OCI-LY7 (cell line): Measurements from ENCODE around the gene WNT5A. TPM values are rescaled to one million over a fixed set of nuclear protein-coding genes. Genes with fewer than 3 reads are reported as not detected.

ENCODE experiments used
- BruUV-seq: library from RNA; stranded (reverse); fragments of 400-500 nt; replicated peaks from 2 replicates; lab custom pipeline; 2021; lab: Mats Ljungman, UMichigan
- CTCF ChIA-PET: fragments of 300-600 bp; sonication (Branson Sonifier 250); formaldehyde crosslinking; loops from one replicate; lab custom pipeline; 2022; ENCODE audit warnings: antibody characterized with exemption; ENCODE audit not compliant: unreplicated experiment; lab: Charles Lee
- POLR2A ChIA-PET: fragments of 300-600 bp; sonication (Branson Sonifier 250); formaldehyde crosslinking; loops from one replicate; lab custom pipeline; 2022; ENCODE audit warnings: antibody characterized with exemption; lab: Charles Lee
- DNase-seq: peaks from one replicate; pipeline ENCODE4 v3.0.0-alpha.2; 2015; ENCODE audit warnings: low spot score
- H2AFZ ChIP-seq: fragments of 200-600 bp; sonication (generic), shearing (Covaris generic); 2 replicates; pipeline ENCODE4 v1.6.1; 2014; ENCODE audit warnings: mild to moderate bottlenecking, antibody characterized with exemption, low read length, moderate library complexity
- H3K27ac ChIP-seq: fragments of 200-600 bp; sonication (generic); 2 replicates; pipeline ENCODE4 v1.5.1; 2014; ENCODE audit warnings: mixed run types, low read depth, mild to moderate bottlenecking, moderate library complexity, low read length, inconsistent platforms; ENCODE audit not compliant: poor library complexity, severe bottlenecking
- H3K36me3 ChIP-seq: fragments of 200-600 bp; sonication (generic); 2 replicates; pipeline ENCODE4 v1.6.1; 2014; ENCODE audit warnings: mild to moderate bottlenecking, antibody characterized with exemption, low read length, moderate library complexity, mixed read lengths; ENCODE audit not compliant: insufficient read depth
- H3K4me1 ChIP-seq: fragments of 200-600 bp; sonication (generic); 2 replicates; pipeline ENCODE4 v1.5.1; 2014; ENCODE audit warnings: mild to moderate bottlenecking, low read length; ENCODE audit not compliant: insufficient read depth, poor library complexity, severe bottlenecking
- H3K4me2 ChIP-seq: fragments of 200-600 bp; sonication (generic); 2 replicates; pipeline ENCODE4 v1.6.1; 2014; ENCODE audit warnings: mild to moderate bottlenecking, low read length
- H3K4me3 ChIP-seq: fragments of 200-600 bp; sonication (generic); 2 replicates; pipeline ENCODE4 v1.5.1; 2014; ENCODE audit warnings: mild to moderate bottlenecking, low read depth, low read length; ENCODE audit not compliant: poor library complexity, severe bottlenecking
- H3K79me2 ChIP-seq: fragments of 200-600 bp; sonication (generic); 2 replicates; pipeline ENCODE4 v1.6.1; 2016; ENCODE audit warnings: low read depth, mild to moderate bottlenecking, low read length, moderate library complexity, mixed read lengths; ENCODE audit not compliant: insufficient read depth
- H3K9me2 ChIP-seq: fragments of 200-600 bp; sonication (generic); 2 replicates; pipeline ENCODE4 v1.6.1; 2016; ENCODE audit warnings: mild to moderate bottlenecking, low read length, mixed read lengths; ENCODE audit not compliant: insufficient read depth
- H3K9me3 ChIP-seq: fragments of 200-600 bp; sonication (generic); 2 replicates; pipeline ENCODE4 v1.6.1; 2014; ENCODE audit warnings: mild to moderate bottlenecking, mixed run types, low read length, mixed read lengths
- H4K20me1 ChIP-seq: fragments of 200-600 bp; sonication (generic); 2 replicates; pipeline ENCODE4 v1.6.1; 2014; ENCODE audit warnings: mild to moderate bottlenecking, antibody characterized with exemption, low read length, moderate library complexity, mixed read lengths; ENCODE audit not compliant: insufficient read depth
- CTCF ChIP-seq: fragments of 200-600 bp; sonication (generic); conservative IDR thresholded peaks from 2 replicates; pipeline ENCODE4 v1.5.1; 2014; ENCODE audit warnings: mild to moderate bottlenecking, antibody characterized with exemption, low read length, moderate library complexity, mixed read lengths
- EZH2phosphoT487 ChIP-seq: fragments of 200-600 bp; sonication (generic); IDR thresholded peaks from 2 replicates; pipeline ENCODE4 v1.6.1; 2018; ENCODE audit warnings: low read depth, borderline replicate concordance, mild to moderate bottlenecking, mixed run types, antibody characterized with exemption, low read length, moderate library complexity, mixed read lengths
- intact Hi-C: fragments of 100-400 bp; cut with micrococcal nuclease; formaldehyde crosslinking; loops from one replicate; pipeline ENCODE4 v1.10.0; 2022; ENCODE audit not compliant: unreplicated experiment
- total RNA-seq, 2 experiments: library from RNA; depleted of rRNA in 1 of 2; stranded (reverse); fragments of >200 nt in 1 of 2; shearing (Covaris generic) in 1 of 2; gene quantifications; 2 replicates each; pipeline ENCODE4 v1.2.3, GENCODE V29; 2014 to 2022

Gene WNT5A
- total RNA-seq, 2 experiments from 2014 or later = 4.6 to 18.1 TPM

DNA sequence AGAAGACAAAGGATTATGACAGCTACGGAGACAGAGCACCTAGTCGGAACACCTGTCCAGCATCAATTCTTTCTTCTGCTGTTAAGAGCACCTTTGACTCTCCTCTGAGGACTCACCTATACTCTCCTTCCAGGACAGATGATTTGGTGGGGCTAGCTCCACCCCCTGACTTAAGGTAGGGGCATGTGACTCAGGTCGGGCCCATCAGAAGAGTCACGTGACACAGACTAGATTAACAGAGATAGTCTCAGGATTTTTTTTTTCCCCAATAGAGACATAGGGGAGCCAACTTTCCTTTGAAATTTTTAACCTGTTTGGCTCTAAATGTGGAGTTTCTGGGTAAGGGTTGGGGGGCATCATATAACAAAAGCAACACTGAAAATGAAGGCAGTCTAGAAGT lies 11.4 kb upstream of the WNT5A start:
- CTCF ChIA-PET = no interaction called here
- intact Hi-C loops = no loop called here
- Histone ChIP-seq H3K79me2 (no peaks in the 10 kb centered on the region), H3K36me3 (no peaks in the 10 kb centered on the region), H2AFZ (no peak overlapping the region), H3K27ac (no peak overlapping the region), H4K20me1 (no peaks in the 10 kb centered on the region), H3K4me2 (no peak overlapping the region), H3K4me3 (no peak overlapping the region), H3K9me2 (no peaks in the 10 kb centered on the region), H3K4me1 (no peaks in the 10 kb centered on the region), H3K9me3 (no peaks in the 10 kb centered on the region)
- POLR2A ChIA-PET = interaction anchor here (0.7 kb wide), 1 partner anchor 445 kb away, joined by 3 read pairs; no protein-coding TSS in a partner anchor
- TF ChIP-seq CTCF = no peak
- no peak for TF ChIP-seq EZH2phosphoT487
- no peak for DNase-seq
- BruUV-seq = no TSS peak

GRCh38 chr3:55497250-55497649 lies 10.1 kb upstream of the WNT5A start:
- POLR2A ChIA-PET = no interaction called here
- Histone ChIP-seq H3K9me2 (no peaks in the 10 kb centered on the region), H3K4me1 (no peaks in the 10 kb centered on the region), H3K27ac (no peak overlapping the region), H3K36me3 (no peaks in the 10 kb centered on the region), H3K79me2 (no peaks in the 10 kb centered on the region), H3K9me3 (no peaks in the 10 kb centered on the region), H2AFZ (no peak overlapping the region), H4K20me1 (no peaks in the 10 kb centered on the region), H3K4me3 (no peak overlapping the region), H3K4me2 (no peak overlapping the region)
- TF ChIP-seq CTCF (no peak), EZH2phosphoT487 (no peak)
- CTCF ChIA-PET = no interaction called here
- no peak for DNase-seq
- no TSS peak for BruUV-seq
- intact Hi-C loops = no loop called here

- Histone ChIP-seq H2AFZ (no peak overlapping the region), H3K27ac (no peak overlapping the region), H3K4me2 (no peak overlapping the region), H3K36me3 (no peaks in the 10 kb centered on the region), H3K9me3 (no peaks in the 10 kb centered on the region), H3K4me1 (no peaks in the 10 kb centered on the region), H3K79me2 (no peaks in the 10 kb centered on the region), H4K20me1 (no peaks in the 10 kb centered on the region), H3K9me2 (no peaks in the 10 kb centered on the region), H3K4me3 (no peak overlapping the region)
- TF ChIP-seq EZH2phosphoT487 = no peak
- no peak for TF ChIP-seq CTCF
- no peak for DNase-seq
- intact Hi-C loops = no loop called here
- CTCF ChIA-PET = no interaction called here
- BruUV-seq = no TSS peak
- POLR2A ChIA-PET = no interaction called here
Measured at GRCh38 chr3:55494976-55495375, 7.9 kb upstream of the WNT5A start.
